Transverse colon (tissue), 3 donors: ENCODE results near the gene BPIFB4.

Experiments used
- POLR2A ChIP-seq: fragments of 450-650 bp; IDR thresholded peaks from one replicate; pipeline ENCODE4 v1.6.1; 2016; ENCODE audit warnings: antibody characterized with exemption, mild to moderate bottlenecking, moderate library complexity
- TF ChIP-seq, protein P1 (sequence below), 5 experiments: fragments of 200-600 bp in 3 of 5; fragments of 450-650 bp in 2 of 5; sonication (generic) in 3 of 5; IDR thresholded peaks; 1 replicate in 2 of 5; 2 replicates in 3 of 5; pipeline ENCODE4 v1.5.1; 2016 to 2017; ENCODE audit warnings: antibody characterized with exemption in 5 of 5, inconsistent platforms in 3 of 5, mild to moderate bottlenecking in 2 of 5, moderate library complexity in 1 of 5

DNA sequence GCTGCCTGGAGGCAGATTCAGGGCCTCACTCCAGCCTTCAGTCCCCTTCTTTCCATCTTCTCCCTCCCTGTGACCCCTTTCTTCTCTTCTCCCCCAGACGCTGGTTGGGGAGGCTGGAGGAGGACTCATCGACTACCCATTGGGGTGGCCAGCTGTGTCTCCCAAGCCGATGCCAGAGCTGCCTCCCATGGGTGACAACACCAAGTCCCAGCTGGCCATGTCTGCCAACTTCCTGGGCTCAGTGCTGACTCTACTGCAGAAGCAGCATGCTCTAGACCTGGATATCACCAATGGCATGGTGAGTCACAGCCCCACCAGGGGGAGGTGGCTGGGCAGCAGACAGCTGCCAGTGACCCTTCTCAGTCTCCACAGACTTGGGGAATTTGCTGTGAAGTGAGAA, 12.9 kb downstream of the BPIFB4 start:
- TF ChIP-seq, protein P1, sequence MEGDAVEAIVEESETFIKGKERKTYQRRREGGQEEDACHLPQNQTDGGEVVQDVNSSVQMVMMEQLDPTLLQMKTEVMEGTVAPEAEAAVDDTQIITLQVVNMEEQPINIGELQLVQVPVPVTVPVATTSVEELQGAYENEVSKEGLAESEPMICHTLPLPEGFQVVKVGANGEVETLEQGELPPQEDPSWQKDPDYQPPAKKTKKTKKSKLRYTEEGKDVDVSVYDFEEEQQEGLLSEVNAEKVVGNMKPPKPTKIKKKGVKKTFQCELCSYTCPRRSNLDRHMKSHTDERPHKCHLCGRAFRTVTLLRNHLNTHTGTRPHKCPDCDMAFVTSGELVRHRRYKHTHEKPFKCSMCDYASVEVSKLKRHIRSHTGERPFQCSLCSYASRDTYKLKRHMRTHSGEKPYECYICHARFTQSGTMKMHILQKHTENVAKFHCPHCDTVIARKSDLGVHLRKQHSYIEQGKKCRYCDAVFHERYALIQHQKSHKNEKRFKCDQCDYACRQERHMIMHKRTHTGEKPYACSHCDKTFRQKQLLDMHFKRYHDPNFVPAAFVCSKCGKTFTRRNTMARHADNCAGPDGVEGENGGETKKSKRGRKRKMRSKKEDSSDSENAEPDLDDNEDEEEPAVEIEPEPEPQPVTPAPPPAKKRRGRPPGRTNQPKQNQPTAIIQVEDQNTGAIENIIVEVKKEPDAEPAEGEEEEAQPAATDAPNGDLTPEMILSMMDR (IDR thresholded peaks at IDR 0.05), result no peak
- TF ChIP-seq POLR2A, result no peak
